DMS114 treated with DMSO at 0.1 percent for 48 hours (cell line): ENCODE data around the gene PTPRN2.
"Not testable (repeated sequence)": the region's sequence is repeated elsewhere in the genome, so short reads cannot be mapped to it uniquely, and the experiment has no call there.

Experiments used
- DNase-seq: peaks from one replicate; lab custom pipeline; 2025; ENCODE audit not compliant: unreplicated experiment; lab: John Stamatoyannopoulos, UW

PTPRN2 gene

GRCh38 chr7:157849726-157850125, 737.9 kb downstream of the PTPRN2 start:
- DNase-seq: no peak

GRCh38 chr7:157849341-157849596, 738.4 kb downstream of the PTPRN2 start:
- no peak for DNase-seq

GRCh38 chr7:157848508-157849340, 738.9 kb downstream of the PTPRN2 start:
- no peak for DNase-seq

GRCh38 chr7:157847756-157848487, 739.7 kb downstream of the PTPRN2 start:
- not testable (repeated sequence) for DNase-seq

- DNase-seq: not testable (repeated sequence)
Measured at GRCh38 chr7:157846746-157847145, 740.9 kb downstream of the PTPRN2 start.

GRCh38 chr7:157846271-157846670, 741.4 kb downstream of the PTPRN2 start:
- DNase-seq: no peak

GRCh38 chr7:157845203-157845835, 742.3 kb downstream of the PTPRN2 start:
- DNase-seq: no peak

GRCh38 chr7:157844611-157845010, 743.0 kb downstream of the PTPRN2 start:
- no peak for DNase-seq

GRCh38 chr7:157844141-157844540, 743.5 kb downstream of the PTPRN2 start:
- no peak for DNase-seq

- no peak for DNase-seq
Measured at GRCh38 chr7:157843336-157844140, 744.1 kb downstream of the PTPRN2 start.

GRCh38 chr7:157841773-157842370, 745.8 kb downstream of the PTPRN2 start:
- no peak for DNase-seq

- DNase-seq: no peak
Measured at GRCh38 chr7:157840914-157841772, 746.5 kb downstream of the PTPRN2 start.

- DNase-seq: no peak
Measured at GRCh38 chr7:157840174-157840913, 747.3 kb downstream of the PTPRN2 start.

GRCh38 chr7:157839672-157840167, 747.9 kb downstream of the PTPRN2 start:
- no peak for DNase-seq

- no peak for DNase-seq
Measured at GRCh38 chr7:157839226-157839625, 748.4 kb downstream of the PTPRN2 start.

GRCh38 chr7:157837561-157837960, 750.1 kb downstream of the PTPRN2 start:
- DNase-seq: no peak

- DNase-seq: no peak
Measured at GRCh38 chr7:157837047-157837446, 750.6 kb downstream of the PTPRN2 start.

GRCh38 chr7:157834501-157835163, 753.0 kb downstream of the PTPRN2 start:
- no peak for DNase-seq
